Activated CD4-positive, alpha-beta T cell treated with anti-CD3 and anti-CD28 coated beads for 48 hours (primary cell): Measurements from ENCODE around the gene NARF.

Experiments used
- DNase-seq: peaks from one replicate; pipeline ENCODE4 v3.0.0-alpha.2; 2020

The NARF gene

GRCh38 chr17:82434216-82434565, 24.4 kb upstream of the NARF start:
- no peak for DNase-seq

DNA sequence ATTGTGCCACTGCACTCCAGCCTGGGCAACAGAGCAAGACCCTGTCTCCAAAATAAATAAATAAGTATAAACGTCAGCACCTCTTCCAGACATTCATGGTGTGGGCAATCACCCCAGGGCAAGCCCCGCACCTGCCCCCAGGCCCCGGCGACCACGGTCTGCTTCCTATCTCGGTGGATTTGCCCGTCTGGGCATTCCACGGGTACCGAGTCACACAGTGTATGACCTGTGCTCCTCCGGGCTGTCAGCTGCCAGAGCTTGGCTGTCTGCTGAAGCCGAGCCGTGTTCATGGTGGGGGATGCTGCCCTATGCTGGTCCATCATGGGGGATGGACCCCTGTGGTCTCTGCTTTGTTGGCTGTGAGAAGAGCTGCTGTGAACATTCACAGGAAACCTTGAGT, 23.4 kb upstream of the NARF start:
- no peak for DNase-seq

DNA sequence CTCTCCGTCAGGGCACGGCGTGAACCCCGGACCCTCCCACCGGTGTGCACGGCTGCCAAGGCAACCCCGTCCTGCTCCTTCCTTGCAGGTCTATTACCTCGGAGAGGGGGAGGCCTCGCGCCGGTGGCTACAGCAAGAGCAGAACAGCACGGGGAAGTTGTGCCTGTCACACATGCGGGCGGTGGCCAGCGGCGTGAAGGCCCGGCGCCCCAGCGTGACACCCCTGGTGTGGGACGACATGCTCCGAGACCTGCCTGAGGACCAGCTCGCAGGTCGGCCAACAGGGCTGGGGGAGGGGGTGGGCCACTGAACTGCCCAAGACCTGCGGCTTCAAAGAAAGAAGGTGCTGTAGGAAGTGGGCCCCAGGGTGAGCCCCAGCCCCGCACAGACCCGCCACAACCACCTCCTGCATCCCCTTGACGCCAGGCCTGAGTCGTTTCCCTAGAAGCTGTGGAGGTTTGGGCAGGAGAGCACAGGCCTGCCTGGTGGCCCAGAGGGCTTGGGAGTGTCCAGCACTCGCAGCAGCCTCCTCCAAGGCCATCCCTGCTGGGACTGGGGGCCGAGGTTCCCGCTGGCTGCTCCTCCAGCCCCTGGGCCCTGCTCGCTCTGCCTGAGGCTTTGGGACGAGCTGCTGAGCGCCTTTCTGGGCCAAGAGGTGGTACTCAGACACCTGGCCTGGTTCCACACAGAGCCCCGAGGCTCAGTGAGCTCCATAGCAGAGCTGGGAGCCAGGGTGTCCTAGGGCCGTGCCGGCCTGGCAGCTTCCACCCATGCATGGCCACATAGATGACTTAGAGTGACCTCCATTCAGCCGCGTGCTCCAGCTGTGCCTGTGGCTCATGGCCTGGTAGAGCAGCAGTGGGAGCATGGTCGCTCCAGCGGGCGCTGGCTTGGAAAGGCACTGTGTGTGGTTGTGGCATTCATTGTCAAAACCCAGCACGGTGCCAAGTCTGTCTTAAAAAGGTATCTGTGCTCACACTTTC, 22.6 kb upstream of the NARF start:
- DNase-seq: no peak

GRCh38 chr17:82436601-82437324, 21.8 kb upstream of the NARF start:
- no peak for DNase-seq

GRCh38 chr17:82437325-82437668, 21.2 kb upstream of the NARF start:
- no peak for DNase-seq

DNA sequence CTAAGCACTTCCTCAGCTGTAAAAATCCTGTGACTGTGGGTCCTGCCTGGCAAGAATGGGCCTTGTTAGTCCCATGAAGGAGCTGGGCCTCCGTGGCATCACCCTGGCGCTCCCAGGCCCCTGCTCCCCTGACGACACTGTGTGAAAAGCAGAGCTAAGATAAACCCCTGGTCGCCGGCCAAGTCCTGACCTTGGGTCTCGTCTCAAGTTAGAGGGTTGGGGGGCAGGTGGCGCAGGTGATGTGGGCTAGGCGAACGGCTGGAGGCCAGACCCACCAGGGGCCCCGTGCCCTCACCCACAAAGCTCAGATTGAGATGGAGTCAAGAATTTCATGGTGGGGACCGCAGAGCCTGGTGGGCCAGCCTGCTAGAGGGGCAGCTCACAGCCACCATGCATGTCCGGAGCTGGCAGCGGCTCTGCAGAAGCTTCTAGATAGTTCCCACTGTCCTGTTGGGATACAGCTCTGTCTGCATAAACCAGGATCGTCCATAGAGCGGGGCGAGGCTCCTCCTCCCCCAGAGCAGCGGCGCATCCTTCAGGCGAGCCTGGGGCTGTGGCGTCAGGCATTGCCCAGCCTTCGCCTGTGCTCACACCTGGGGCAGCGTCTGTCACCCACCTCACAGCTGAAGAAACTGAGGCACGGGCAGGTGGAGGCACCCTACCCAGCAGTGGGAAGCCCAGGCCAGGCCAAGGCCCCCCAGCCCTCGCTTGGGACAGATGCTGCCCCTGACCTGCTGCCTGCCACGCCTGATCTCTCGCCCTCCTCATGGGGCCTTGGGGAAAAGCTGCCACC, 19.9 kb upstream of the NARF start:
- no peak for DNase-seq

DNA sequence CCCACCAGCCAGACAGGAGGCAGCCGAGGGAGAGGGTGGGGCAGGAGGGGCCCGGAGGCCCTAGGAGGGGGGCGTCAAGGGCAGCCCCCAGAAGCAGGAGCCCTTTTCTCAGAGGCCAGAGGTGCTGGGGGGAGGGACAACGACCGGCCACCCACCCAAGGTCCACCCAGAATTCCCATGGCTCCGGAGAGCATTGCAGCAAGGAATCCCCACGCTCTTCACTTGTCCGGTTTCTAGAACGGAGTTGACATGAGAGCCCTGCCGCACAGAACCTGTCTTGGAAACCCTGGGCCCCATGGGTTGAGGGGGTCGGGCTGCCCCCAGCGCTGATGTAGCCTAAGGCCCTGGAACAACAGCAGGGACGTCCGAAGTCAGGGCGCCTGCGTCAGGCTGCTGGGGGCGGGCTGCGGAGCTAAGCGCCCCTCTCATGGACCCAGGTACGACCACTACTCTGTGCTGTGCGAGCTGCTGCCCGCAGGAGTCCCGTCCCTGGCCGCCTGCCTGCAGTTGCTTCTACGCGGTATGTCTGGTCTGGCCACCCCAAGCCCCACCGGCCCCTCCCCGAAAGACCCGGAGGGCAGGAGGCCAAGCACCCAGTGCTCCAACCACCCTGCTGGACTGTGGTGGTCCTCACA, 19.2 kb upstream of the NARF start:
- no peak for DNase-seq

DNA sequence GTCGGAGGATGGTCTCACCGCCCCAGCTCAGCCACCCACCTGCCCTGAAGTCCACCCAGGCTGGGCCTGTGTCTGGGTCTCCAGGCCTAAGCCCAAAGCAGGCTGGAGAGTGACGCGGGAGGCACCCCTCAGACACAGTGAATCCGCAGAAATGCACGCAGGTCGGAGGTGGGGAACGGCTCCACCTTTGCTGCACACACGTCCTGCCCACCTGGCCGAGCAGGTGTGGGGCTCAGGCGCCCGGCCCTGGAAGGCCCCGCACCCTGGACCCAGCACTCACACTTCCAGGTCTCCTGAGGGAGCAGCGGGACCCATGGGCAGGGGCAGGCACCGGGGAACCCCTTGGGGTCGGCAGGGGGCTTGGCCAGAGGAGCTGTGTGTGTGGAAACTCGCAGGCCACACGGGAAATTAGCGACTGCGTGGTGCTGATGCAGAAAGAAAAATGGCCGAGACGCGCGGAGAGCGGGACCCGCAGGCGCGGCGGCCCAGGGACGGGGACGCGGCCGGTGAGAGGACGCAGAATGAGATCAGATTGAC, 18.6 kb upstream of the NARF start:
- no peak for DNase-seq

DNA sequence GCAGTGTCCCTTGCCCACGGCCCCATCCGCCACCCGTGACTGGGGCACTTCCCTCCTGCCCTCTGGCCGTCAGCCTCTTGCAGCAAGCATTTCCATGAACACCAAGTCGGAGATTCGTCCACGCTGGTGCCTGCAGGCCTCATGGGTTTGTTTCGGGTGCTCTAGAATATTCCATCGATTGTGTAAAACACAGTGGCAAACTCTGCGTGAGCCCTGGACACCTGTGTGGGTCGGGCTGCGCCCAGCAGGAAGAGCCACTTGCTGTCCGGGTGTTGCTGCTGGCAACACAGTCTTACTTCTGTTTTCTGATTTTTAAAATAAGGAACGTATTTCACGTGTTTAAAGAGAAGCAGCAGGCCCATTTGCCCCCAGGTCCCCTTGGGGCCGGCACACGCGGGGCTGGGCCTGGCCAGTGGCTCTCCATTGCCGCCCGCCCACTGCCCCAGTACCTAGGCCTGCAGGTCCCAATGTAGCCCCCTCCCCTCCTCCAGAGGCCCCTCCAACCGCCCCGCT, 18.0 kb upstream of the NARF start:
- DNase-seq: no peak

DNA sequence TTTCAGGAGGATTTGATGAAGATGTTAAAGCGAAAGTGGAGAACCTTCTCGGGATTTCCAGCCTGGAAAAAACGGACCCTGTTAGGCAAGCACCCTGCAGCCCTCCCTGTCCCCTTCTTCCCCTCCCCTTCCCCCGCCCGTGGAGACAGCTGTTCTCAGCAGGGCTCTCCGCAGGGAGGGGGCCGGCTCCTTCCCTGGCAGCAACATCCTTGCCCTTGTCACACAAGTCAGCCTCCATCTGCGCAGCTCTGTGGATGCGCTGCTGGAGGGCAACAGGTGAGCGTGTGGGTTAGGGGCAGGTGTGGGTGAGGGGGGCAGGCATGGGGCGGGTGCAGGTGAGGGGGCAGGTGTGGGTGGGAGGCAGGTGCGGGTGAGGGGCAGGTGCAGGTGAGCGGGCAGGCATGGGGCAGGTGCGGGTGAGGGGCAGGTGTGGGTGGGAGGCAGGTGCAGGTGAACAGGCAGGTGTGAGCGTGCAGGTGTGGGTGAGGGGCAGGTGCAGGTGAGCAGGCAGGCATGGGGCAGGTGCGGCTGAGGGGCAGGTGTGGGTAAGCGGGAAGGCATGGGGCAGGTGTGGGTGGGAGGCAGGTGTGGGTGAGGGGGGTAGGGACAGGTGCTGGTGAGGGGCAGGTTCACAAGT, 17.4 kb upstream of the NARF start:
- DNase-seq: no peak

DNA sequence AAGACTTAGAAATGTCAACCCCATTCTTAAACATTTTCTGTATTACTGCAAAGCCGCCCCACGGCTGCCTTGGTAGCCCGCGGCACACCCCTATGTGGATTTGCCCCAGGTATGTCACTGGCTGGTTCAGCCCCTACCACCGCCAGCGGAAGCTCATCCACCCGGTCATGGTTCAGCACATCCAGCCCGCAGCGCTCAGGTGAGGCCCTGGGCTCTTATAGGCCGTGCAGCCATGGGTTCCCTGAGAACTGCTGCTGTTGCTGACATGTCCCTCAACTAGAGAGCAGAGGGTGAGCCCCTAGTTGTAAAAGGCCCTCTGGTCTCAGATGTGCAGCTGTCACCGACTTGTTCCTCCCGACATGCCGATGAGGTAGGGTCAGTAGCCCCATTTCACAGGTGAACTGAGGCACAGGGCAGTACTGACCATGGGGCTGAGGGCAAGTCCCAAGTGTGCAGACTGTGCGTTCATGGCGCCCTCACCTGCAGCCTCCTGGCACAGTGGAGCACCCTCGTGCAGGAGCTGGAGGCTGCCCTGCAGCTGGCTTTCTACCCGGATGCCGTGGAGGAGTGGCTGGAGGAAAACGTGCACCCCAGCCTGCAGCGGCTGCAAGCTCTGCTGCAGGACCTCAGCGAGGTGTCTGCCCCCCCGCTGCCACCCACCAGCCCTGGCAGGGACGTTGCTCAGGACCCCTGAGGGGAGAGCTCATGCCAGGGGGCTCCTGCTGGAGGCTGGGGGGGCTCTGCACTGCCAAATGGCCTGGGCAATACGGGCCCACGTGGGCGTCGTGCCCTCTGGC, 16.7 kb upstream of the NARF start:
- DNase-seq: no peak

- DNase-seq: no peak
Observed at GRCh38 chr17:82442643-82443464, 15.7 kb upstream of the NARF start.

- no peak for DNase-seq
Observed at GRCh38 chr17:82443465-82444283, 14.9 kb upstream of the NARF start.

DNA sequence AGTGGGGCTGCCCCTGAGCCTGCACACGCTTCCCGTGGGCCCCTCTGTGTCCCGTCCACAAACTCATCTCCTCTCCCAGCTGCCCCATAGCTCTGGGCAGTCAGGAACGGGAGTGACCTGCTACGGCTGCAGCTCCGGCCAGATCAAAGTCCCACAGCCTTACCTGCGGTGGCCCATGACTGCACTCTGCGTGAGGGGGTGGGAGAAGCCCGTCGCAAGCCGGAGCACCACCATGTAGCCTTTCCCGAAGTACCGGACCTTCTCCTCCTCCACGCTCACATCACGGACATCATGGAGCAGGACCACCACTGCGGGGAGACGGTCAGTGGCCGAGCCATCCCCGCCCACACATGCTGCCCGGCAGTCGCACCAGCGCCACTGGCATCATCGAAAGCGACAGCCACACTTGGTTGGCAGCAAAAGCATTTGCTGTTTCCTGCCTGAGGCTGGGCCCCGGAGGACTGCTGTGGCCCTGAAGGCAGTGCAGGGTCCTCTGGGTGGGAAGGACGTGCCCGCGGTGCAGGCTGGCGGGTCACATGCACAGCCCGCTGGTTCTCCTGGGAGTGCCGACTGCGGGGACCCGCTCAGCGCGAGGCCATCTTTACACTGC, 14.2 kb upstream of the NARF start:
- DNase-seq: no peak

- DNase-seq: no peak
Observed at GRCh38 chr17:82444941-82445521, 13.5 kb upstream of the NARF start.

- no peak for DNase-seq
Observed at GRCh38 chr17:82445542-82445941, 13.0 kb upstream of the NARF start.

DNA sequence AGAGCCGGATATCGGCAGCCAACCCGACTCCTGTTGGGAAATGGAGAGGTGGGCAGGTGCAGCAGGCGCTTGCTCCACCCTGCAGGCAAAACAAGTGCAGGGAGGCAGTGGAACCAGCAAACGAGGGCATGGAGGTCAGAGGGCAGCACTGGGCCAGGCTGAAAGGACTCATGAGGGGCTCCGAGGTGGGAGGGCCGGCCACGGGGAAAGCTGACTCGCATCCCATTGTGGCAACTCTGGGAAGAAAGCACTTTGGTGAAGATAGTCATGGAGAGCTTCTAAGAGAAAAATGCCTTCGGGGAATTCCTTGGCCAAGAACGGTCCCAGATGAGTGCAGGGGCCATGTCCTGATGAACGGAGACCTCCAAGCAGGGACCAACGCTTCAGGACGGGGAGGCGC, 12.4 kb upstream of the NARF start:
- DNase-seq: no peak

DNA sequence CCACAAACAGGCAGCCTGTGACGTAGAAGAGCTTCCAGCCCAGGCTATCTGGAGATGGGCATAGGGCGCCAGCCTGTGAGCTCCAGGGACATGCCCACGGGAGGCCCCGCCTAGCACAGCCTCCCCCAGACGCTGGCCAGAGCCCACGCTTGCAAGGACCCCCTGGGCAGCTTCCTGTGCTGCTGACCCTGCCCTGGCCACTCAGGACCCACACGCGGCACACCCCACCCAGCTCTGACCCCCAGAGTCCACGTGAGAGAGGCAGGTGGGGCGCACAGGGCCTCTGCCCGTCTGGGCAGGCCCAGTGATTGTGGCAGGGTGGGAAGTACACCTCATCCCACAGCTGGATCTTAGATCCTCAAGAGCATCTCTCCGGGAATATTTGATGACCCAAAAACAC, 11.9 kb upstream of the NARF start:
- DNase-seq: no peak

DNA sequence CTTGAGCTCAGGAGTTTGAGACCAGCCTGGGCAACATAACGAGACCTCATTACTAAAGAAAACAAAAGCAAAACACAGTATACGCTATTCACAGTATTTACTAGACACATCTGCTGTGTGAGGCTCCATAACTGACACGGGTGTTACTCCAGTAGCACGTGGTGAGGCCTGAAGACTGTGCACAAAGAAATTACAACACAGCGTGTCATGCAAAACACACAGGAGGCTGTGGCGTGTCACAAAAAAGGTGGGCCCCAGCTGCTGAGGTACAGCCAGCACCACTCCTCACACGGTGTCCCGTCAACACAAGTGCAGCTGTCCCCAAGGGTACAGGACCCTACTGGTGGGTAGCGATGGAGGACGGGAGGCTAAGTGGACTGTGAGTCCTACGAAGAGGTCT, 10.7 kb upstream of the NARF start:
- DNase-seq: no peak
